Hematopoietic multipotent progenitor cell (in vitro differentiated cells): ENCODE measurements around the gene ASB5. TPM values are rescaled to one million over a fixed set of nuclear protein-coding genes. Genes with fewer than 3 reads are reported as not detected.
A peak's percentile ranks its signal among the peaks of the same experiment; 100 is the strongest.
"Not testable (repeated sequence)": the region's sequence is repeated elsewhere in the genome, so short reads cannot be mapped to it uniquely, and the experiment has no call there.

Experiments
- DNase-seq, 3 donors: peaks; one replicate each; pipeline ENCODE4 v3.0.0-alpha.2; 2011 to 2015; ENCODE audit warnings: low read depth in 2 of 3, low spot score in 2 of 3
- total RNA-seq: library from RNA; depleted of rRNA; stranded (reverse); fragments of >200 nt; gene quantifications from one replicate; pipeline ENCODE4 v1.2.3, GENCODE V29; 2012

ASB5 gene
- total RNA-seq, 1 donor, result not detected

DNA sequence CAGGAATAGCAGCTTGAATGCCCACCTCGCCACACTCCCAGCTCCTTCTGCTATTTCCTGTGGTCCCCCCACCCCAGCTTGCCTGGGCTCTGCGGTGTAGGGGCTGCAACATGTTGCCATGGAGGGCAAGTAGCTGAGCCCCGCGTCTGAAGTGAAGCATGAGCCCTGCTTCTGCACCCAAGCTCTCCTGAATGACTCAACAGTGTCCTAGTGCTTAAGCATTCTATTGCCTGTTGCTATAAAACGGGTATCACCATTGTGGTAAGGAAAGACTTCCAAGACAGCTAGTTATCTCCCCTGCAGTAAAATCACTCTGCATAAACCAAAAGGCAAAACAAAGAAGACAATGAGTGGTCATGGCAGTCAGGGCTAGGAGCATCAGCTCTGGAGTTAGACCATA lies 42.3 kb downstream of the ASB5 start:
- no peak for DNase-seq

DNA sequence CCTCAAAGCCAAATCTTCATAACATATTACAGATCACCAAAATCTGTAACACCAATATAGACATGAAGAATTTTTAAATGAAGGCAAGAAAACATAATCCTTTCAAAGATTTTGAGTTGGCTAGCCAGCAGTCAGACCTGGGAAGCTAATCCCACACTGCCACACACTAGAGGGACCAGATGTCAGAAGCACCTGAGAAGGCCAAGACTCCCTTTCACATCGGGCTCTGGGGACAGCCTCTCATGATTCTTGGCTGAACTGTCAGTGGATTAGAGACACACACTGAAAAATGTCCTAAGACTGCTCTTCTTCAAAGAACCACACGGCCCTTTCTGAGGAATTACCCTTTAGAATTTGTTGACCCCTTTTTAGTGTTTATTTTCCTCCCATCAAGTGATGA lies 45.5 kb downstream of the ASB5 start:
- DNase-seq, result no peak

DNA sequence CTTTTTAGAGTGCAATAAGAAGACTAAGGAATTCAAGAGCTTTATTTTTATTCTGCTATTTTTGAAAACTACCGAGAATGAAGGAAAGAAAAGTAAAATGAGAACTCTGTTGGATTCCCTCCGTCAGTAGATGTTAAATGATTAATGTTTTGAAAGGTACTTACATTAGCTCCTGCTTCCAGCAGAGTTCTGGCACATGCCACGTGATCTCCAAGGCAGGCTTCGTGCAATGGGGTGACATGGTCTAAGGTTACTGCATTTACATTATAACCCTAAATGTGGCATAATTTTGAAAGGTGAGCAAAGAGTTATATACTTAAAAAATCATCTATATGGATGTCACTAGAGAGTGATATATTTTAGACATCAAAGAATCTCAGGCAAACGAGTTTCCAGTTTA lies 46.9 kb downstream of the ASB5 start:
- no peak for DNase-seq

DNA sequence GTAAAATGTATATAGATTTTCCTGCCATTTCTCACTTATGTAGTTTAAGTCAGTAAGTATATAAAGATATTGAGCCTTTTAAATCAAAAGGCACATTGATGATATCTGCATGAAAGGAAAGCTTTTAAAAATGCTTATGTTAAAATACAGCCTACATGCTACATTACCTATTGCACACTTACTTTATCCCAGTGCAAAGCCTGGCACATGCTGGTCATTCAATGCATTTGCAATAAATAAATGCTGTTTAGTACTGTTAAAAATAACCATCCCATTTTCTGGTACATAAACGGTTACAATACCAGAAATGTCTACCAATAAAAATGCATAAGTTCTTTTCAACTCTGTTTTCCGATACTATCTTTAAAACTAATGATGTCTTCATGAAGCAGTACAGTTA lies 51.5 kb downstream of the ASB5 start:
- no peak for DNase-seq

GRCh38 chr4:176212351-176212750 lies 56.7 kb downstream of the ASB5 start:
- not testable (repeated sequence) for DNase-seq

DNA sequence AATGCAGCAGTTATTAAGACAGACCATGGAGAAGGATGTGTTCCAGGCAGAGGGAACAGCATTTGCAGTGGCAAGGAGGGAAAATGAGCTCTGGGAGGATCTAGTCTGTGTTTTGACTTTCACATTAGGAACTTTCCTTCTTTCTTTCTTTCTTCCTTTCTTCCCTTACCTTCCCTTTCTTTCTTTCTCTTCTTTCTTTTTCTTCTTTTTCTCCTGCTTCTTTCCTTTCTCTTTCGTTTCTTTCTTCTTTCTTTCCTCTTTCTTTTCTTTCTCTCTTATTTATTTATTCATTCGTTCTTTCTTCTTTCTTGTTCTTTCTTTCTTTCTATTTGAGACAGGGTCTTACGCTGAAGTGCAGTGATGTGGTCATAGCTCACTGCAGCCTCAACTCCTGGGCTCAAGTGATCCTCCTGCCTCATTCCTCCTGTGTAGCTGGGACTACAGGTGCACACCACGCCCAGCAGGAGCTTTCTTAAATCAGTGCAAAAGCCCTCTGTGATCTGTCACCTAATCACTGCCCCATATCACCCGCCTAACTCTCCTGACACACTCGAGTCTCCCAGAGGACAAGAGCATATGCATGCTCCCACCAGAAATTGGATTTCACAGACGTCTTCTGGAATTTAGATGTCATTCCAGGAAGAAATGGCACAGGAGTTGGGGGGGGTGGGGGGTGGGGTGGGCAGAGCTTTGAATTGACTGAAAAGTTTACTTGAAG lies 58.3 kb downstream of the ASB5 start:
- no peak for DNase-seq

DNA sequence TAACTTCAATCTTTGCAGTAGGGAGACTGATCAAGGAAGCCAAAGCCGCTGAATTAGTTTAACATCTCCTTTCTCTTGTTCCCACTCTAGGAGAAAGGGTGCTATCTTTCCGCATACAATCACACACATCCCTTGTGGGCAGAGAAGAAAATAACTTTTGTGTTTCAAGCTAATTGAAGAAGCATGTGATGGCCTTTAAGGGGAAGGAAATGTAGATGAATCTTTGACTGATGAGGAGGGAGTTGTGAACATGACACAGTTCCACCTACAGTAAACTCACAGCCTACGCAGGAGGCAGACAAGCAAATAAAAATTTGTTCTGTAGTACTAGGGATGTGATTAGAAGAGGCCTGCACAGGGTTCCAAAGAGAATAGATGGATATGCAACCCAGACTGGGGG lies 58.9 kb downstream of the ASB5 start:
- no peak for DNase-seq

DNA sequence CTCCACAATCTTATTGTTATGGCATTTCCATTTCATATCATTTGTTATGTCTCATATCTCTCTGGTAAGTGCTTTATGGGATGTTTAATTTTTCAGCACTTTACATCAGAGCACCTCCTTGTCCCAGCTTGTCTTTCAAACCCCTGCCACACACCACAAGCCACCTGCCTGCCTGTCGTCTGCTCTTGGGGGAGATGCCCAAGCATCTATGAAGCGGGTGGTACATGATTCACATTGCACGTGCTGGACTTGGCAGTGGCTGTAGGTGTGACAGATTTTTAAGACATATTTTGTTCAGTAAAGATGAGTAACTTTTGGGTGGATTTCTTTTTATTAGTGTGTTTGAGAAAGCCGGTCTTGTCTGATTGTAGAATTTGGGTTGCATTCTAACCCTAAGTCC lies 59.5 kb downstream of the ASB5 start:
- no peak for DNase-seq

DNA sequence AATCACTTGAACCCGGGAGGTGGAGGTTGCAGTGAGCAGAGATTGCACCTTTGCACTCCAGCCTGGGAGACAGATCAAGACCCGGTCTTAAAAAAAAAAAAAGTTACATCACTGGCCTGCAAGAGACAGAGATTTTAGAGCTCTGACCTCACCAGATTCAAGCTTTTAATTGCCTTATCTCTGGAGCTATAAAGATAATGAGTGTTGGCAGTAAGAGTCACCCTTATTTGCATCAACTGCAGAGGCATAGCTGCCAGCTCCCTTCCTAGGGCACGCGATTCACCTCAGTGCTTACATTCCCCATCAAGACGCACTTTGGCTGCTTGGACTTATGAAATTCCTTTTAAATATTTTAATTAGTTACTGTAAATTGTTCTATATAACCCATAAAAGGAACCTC lies 61.2 kb downstream of the ASB5 start:
- no peak for DNase-seq

GRCh38 chr4:176205299-176205698 lies 63.7 kb downstream of the ASB5 start:
- no peak for DNase-seq

GRCh38 chr4:176198316-176198903 lies 70.6 kb downstream of the ASB5 start:
- no peak for DNase-seq

GRCh38 chr4:176195184-176195978 lies 73.6 kb downstream of the ASB5 start, which contains the start of gene SPATA4:
SPATA4 (minus strand) TSS chr4:176195585; CDS start chr4:176195562, 23 bp downstream.
- DNase-seq, result peak; percentile 74 to 96 (median 95)

DNA sequence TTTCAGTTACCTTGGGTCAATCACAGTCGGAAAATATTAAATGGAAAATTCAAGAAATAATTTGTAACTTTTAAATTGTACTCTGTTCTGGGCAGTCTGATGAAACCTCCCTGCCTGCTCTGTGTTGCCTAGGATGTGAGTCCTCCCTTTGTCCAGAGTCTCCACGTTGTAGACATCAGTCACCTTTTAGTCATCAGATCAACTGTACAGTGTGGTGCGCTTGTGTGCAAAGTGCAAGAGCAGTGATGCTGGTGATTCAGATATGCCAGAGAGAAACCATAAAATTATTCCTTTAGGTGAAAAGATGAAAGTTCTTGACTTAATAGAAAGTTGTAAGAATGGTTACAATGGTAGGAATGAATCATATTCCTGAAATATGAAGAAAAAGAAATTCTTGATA lies 75.1 kb downstream of the ASB5 start:
- no peak for DNase-seq

- no peak for DNase-seq
These were observed 75.9 kb downstream of the ASB5 start for GRCh38 chr4:176193126-176193525.

GRCh38 chr4:176191974-176192373 lies 77.0 kb downstream of the ASB5 start:
- peak in 1 of 3 donors; percentile 1 for DNase-seq

- no peak for DNase-seq
These were observed 78.9 kb downstream of the ASB5 start for GRCh38 chr4:176189891-176190795.

GRCh38 chr4:176188654-176189053 lies 80.4 kb downstream of the ASB5 start:
- no peak for DNase-seq

- no peak for DNase-seq
These were observed 81.4 kb downstream of the ASB5 start for GRCh38 chr4:176187624-176188023.

- DNase-seq, result no peak
These were observed 82.2 kb downstream of the ASB5 start for GRCh38 chr4:176186671-176187395.

GRCh38 chr4:176186067-176186466 lies 83.0 kb downstream of the ASB5 start:
- no peak for DNase-seq
